ENCODE data around the gene CATSPER4. TPM values are rescaled to one million over a fixed set of nuclear protein-coding genes. Genes with fewer than 3 reads are reported as not detected.

Gene CATSPER4
- total RNA-seq, 1 experiment from 2014 or later = 0.35 TPM

DNA sequence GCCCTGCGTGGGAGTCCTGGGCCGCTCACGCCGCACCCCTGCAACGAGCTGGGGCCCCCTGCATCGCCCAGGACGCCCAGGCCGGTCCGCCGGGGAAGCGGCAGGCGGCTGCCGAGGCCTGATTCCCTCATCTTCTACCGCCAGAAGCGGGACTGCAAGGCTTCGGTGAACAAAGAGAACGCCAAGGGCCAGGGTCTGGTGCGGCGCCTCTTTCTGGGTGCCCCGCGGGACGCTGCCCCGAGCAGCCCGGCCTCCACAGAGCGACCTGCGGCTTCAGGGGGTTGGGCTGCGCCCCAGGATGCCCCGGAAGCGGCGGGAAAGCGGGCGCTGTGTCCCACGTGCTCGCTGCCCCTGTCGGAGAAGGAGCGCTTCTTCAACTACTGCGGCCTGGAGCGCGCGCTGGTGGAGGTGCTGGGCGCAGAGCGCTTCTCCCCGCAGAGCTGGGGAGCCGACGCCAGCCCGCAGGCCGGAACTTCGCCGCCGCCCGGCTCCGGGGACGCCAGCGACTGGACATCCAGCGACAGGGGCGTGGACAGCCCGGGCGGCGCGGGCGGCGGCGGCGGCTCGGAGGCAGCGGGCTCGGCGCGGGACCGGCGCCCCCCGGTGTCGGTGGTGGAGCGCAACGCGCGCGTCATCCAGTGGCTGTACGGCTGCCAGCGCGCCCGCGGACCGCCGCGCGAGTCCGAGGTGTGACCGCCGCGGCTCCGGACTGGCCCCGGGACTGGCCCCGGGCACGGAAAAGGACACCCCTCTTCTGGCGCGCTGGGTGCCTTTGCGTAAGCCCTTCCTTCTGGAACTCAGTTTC, 28.8 kb upstream of the CATSPER4 start (continued):
- TF ChIP-seq, protein P1, sequence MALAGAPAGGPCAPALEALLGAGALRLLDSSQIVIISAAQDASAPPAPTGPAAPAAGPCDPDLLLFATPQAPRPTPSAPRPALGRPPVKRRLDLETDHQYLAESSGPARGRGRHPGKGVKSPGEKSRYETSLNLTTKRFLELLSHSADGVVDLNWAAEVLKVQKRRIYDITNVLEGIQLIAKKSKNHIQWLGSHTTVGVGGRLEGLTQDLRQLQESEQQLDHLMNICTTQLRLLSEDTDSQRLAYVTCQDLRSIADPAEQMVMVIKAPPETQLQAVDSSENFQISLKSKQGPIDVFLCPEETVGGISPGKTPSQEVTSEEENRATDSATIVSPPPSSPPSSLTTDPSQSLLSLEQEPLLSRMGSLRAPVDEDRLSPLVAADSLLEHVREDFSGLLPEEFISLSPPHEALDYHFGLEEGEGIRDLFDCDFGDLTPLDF (CRISPR knock-in tag; IDR thresholded peaks at IDR 0.05) = 0 out of 2 replicates have a peak, but pooled peaks have one; percentile 71
- TF ChIP-seq, protein P2, sequence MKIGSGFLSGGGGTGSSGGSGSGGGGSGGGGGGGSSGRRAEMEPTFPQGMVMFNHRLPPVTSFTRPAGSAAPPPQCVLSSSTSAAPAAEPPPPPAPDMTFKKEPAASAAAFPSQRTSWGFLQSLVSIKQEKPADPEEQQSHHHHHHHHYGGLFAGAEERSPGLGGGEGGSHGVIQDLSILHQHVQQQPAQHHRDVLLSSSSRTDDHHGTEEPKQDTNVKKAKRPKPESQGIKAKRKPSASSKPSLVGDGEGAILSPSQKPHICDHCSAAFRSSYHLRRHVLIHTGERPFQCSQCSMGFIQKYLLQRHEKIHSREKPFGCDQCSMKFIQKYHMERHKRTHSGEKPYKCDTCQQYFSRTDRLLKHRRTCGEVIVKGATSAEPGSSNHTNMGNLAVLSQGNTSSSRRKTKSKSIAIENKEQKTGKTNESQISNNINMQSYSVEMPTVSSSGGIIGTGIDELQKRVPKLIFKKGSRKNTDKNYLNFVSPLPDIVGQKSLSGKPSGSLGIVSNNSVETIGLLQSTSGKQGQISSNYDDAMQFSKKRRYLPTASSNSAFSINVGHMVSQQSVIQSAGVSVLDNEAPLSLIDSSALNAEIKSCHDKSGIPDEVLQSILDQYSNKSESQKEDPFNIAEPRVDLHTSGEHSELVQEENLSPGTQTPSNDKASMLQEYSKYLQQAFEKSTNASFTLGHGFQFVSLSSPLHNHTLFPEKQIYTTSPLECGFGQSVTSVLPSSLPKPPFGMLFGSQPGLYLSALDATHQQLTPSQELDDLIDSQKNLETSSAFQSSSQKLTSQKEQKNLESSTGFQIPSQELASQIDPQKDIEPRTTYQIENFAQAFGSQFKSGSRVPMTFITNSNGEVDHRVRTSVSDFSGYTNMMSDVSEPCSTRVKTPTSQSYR (CRISPR knock-in tag; IDR thresholded peaks at IDR 0.05) = 0 out of 2 replicates have a peak, but pooled peaks have one; percentile 37
- TF ChIP-seq OVOL2 (CRISPR knock-in tag; IDR thresholded peaks at IDR 0.05; ENCODE audit: borderline replicate concordance) = no peak
- 0 out of 2 replicates have a peak, but pooled peaks have one; percentile 60 for TF ChIP-seq ATF1 (CRISPR knock-in tag; IDR thresholded peaks at IDR 0.05)
- TF ChIP-seq MXD4 (CRISPR knock-in tag; IDR thresholded peaks at IDR 0.05; ENCODE audit: borderline replicate concordance) = no peak
- TF ChIP-seq, protein P3, sequence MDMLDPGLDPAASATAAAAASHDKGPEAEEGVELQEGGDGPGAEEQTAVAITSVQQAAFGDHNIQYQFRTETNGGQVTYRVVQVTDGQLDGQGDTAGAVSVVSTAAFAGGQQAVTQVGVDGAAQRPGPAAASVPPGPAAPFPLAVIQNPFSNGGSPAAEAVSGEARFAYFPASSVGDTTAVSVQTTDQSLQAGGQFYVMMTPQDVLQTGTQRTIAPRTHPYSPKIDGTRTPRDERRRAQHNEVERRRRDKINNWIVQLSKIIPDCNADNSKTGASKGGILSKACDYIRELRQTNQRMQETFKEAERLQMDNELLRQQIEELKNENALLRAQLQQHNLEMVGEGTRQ (CRISPR knock-in tag; IDR thresholded peaks at IDR 0.05) = peak; percentile 41; the same call in 1 of the 2 replicates
- TF ChIP-seq, protein P4, sequence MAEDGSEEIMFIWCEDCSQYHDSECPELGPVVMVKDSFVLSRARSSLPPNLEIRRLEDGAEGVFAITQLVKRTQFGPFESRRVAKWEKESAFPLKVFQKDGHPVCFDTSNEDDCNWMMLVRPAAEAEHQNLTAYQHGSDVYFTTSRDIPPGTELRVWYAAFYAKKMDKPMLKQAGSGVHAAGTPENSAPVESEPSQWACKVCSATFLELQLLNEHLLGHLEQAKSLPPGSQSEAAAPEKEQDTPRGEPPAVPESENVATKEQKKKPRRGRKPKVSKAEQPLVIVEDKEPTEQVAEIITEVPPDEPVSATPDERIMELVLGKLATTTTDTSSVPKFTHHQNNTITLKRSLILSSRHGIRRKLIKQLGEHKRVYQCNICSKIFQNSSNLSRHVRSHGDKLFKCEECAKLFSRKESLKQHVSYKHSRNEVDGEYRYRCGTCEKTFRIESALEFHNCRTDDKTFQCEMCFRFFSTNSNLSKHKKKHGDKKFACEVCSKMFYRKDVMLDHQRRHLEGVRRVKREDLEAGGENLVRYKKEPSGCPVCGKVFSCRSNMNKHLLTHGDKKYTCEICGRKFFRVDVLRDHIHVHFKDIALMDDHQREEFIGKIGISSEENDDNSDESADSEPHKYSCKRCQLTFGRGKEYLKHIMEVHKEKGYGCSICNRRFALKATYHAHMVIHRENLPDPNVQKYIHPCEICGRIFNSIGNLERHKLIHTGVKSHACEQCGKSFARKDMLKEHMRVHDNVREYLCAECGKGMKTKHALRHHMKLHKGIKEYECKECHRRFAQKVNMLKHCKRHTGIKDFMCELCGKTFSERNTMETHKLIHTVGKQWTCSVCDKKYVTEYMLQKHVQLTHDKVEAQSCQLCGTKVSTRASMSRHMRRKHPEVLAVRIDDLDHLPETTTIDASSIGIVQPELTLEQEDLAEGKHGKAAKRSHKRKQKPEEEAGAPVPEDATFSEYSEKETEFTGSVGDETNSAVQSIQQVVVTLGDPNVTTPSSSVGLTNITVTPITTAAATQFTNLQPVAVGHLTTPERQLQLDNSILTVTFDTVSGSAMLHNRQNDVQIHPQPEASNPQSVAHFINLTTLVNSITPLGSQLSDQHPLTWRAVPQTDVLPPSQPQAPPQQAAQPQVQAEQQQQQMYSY (CRISPR knock-in tag; IDR thresholded peaks at IDR 0.05) = no peak
- TF ChIP-seq MYBL2 (CRISPR knock-in tag; IDR thresholded peaks at IDR 0.05) = peak; percentile 92
- TF ChIP-seq TEAD1 (CRISPR knock-in tag; IDR thresholded peaks at IDR 0.05) = peak; percentile 91; the same call in 1 of the 2 replicates
- TF ChIP-seq, protein P5, sequence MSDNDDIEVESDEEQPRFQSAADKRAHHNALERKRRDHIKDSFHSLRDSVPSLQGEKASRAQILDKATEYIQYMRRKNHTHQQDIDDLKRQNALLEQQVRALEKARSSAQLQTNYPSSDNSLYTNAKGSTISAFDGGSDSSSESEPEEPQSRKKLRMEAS (CRISPR knock-in tag; IDR thresholded peaks at IDR 0.05) = peak; percentile 98
- peak; percentile 93; the same call in 1 of the 2 replicates for TF ChIP-seq FOXP1 (CRISPR knock-in tag; IDR thresholded peaks at IDR 0.05; ENCODE audit: borderline replicate concordance)
- TF ChIP-seq, protein P6, sequence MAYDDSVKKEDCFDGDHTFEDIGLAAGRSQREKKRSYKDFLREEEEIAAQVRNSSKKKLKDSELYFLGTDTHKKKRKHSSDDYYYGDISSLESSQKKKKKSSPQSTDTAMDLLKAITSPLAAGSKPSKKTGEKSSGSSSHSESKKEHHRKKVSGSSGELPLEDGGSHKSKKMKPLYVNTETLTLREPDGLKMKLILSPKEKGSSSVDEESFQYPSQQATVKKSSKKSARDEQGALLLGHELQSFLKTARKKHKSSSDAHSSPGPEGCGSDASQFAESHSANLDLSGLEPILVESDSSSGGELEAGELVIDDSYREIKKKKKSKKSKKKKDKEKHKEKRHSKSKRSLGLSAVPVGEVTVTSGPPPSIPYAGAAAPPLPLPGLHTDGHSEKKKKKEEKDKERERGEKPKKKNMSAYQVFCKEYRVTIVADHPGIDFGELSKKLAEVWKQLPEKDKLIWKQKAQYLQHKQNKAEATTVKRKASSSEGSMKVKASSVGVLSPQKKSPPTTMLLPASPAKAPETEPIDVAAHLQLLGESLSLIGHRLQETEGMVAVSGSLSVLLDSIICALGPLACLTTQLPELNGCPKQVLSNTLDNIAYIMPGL (CRISPR knock-in tag; IDR thresholded peaks at IDR 0.05) = peak; percentile 90
- no peak for TF ChIP-seq ZNF416 (CRISPR knock-in tag; IDR thresholded peaks at IDR 0.05)
- TF ChIP-seq NR3C1 (CRISPR knock-in tag; conservative IDR thresholded peaks at IDR 0.05; ENCODE audit: low read depth) = no peak
- TF ChIP-seq ZNF317 (CRISPR knock-in tag; IDR thresholded peaks at IDR 0.05; ENCODE audit: borderline replicate concordance, low read depth) = 0 out of 2 replicates have a peak, but pooled peaks have one; percentile 30
- no peak for TF ChIP-seq GABPB1 (CRISPR knock-in tag; IDR thresholded peaks at IDR 0.05)
- no peak for TF ChIP-seq TEAD4 (CRISPR knock-in tag; IDR thresholded peaks at IDR 0.05)
- TF ChIP-seq ZNF423 (CRISPR knock-in tag; IDR thresholded peaks at IDR 0.05) = peak; percentile 58; the same call in 1 of the 2 replicates
- TF ChIP-seq CREB1 (CRISPR knock-in tag; IDR thresholded peaks at IDR 0.05) = 0 out of 2 replicates have a peak, but pooled peaks have one; percentile 68
- TF ChIP-seq, protein P7, sequence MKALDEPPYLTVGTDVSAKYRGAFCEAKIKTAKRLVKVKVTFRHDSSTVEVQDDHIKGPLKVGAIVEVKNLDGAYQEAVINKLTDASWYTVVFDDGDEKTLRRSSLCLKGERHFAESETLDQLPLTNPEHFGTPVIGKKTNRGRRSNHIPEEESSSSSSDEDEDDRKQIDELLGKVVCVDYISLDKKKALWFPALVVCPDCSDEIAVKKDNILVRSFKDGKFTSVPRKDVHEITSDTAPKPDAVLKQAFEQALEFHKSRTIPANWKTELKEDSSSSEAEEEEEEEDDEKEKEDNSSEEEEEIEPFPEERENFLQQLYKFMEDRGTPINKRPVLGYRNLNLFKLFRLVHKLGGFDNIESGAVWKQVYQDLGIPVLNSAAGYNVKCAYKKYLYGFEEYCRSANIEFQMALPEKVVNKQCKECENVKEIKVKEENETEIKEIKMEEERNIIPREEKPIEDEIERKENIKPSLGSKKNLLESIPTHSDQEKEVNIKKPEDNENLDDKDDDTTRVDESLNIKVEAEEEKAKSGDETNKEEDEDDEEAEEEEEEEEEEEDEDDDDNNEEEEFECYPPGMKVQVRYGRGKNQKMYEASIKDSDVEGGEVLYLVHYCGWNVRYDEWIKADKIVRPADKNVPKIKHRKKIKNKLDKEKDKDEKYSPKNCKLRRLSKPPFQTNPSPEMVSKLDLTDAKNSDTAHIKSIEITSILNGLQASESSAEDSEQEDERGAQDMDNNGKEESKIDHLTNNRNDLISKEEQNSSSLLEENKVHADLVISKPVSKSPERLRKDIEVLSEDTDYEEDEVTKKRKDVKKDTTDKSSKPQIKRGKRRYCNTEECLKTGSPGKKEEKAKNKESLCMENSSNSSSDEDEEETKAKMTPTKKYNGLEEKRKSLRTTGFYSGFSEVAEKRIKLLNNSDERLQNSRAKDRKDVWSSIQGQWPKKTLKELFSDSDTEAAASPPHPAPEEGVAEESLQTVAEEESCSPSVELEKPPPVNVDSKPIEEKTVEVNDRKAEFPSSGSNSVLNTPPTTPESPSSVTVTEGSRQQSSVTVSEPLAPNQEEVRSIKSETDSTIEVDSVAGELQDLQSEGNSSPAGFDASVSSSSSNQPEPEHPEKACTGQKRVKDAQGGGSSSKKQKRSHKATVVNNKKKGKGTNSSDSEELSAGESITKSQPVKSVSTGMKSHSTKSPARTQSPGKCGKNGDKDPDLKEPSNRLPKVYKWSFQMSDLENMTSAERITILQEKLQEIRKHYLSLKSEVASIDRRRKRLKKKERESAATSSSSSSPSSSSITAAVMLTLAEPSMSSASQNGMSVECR (CRISPR knock-in tag; IDR thresholded peaks at IDR 0.05; ENCODE audit: borderline replicate concordance) = peak; percentile 89; the same call in 1 of the 2 replicates
- peak; percentile 75; the same call in 1 of the 2 replicates for TF ChIP-seq CREM (CRISPR knock-in tag; IDR thresholded peaks at IDR 0.05)
- no peak; the same call in 1 of the 2 replicates for TF ChIP-seq ZNF219 (CRISPR knock-in tag; IDR thresholded peaks at IDR 0.05; ENCODE audit: borderline replicate concordance)
